ENCODE results near the gene PHLPP1. TPM values are rescaled to one million over a fixed set of nuclear protein-coding genes. Genes with fewer than 3 reads are reported as not detected.
A peak's percentile ranks its signal among the peaks of the same experiment; 100 is the strongest.

The PHLPP1 gene
- total RNA-seq, 1 donor = 7.2 TPM

- peak; percentile 97 for DNase-seq (ENCODE audit: low read depth)
- H3K4me3 ChIP-seq (ENCODE audit: low read depth, low read length) = peak overlapping the region; percentile 37
- TF ChIP-seq CTCF (IDR thresholded peaks at IDR 0.05; ENCODE audit: insufficient read depth, low read length) = no peak
Observed at GRCh38 chr18:62881509-62882016, 166.2 kb downstream of the PHLPP1 start.

GRCh38 chr18:62883937-62884735 lies 168.8 kb downstream of the PHLPP1 start:
- no peak for TF ChIP-seq CTCF (IDR thresholded peaks at IDR 0.05; ENCODE audit: insufficient read depth, low read length)
- no peak for DNase-seq (ENCODE audit: low read depth)
- H3K4me3 ChIP-seq (ENCODE audit: low read depth, low read length) = no peak overlapping the region

GRCh38 chr18:62885804-62886203 lies 170.5 kb downstream of the PHLPP1 start:
- no peak for DNase-seq (ENCODE audit: low read depth)
- no peak for TF ChIP-seq CTCF (IDR thresholded peaks at IDR 0.05; ENCODE audit: insufficient read depth, low read length)

GRCh38 chr18:62894681-62895390 lies 179.5 kb downstream of the PHLPP1 start:
- H3K4me3 ChIP-seq (ENCODE audit: low read depth, low read length) = no peak overlapping the region
- DNase-seq (ENCODE audit: low read depth) = no peak
- no peak for TF ChIP-seq CTCF (IDR thresholded peaks at IDR 0.05; ENCODE audit: insufficient read depth, low read length)

More at GRCh38 chr18:62885804-62886203, 170.5 kb downstream of the PHLPP1 start:
- H3K4me3 ChIP-seq (ENCODE audit: low read depth, low read length) = no peak overlapping the region

GRCh38 chr18:62897153-62897552 lies 181.8 kb downstream of the PHLPP1 start:
- peak; percentile 40 for DNase-seq (ENCODE audit: low read depth)
- no peak for TF ChIP-seq CTCF (IDR thresholded peaks at IDR 0.05; ENCODE audit: insufficient read depth, low read length)
- no peak overlapping the region for H3K4me3 ChIP-seq (ENCODE audit: low read depth, low read length)

- H3K4me3 ChIP-seq (ENCODE audit: low read depth, low read length) = no peak overlapping the region
- no peak for DNase-seq (ENCODE audit: low read depth)
- no peak for TF ChIP-seq CTCF (IDR thresholded peaks at IDR 0.05; ENCODE audit: insufficient read depth, low read length)
Observed at GRCh38 chr18:62898359-62898758, 183.0 kb downstream of the PHLPP1 start.
